Measurements from ENCODE around the gene GRAMD2B. TPM values are rescaled to one million over a fixed set of nuclear protein-coding genes. Genes with fewer than 3 reads are reported as not detected.
A peak's percentile ranks its signal among the peaks of the same experiment; 100 is the strongest.
"Not testable (repeated sequence)": the region's sequence is repeated elsewhere in the genome, so short reads cannot be mapped to it uniquely, and the experiment has no call there.

GRAMD2B gene
- 10 to 100 TPM in 1 of 2 experiments, 1 to 10 TPM in 1; 8.4 to 10.4 TPM for total RNA-seq
- polyA plus RNA-seq = 7.0 TPM

GRCh38 chr5:126422994-126423788 lies at the start of gene GRAMD2B:
Gene GRAMD2B, plus strand, starts transcription at chr5:126423409. Its CDS starts 198 bp downstream, at chr5:126423607.
- peaks cover 30 to 41% (median 32%) of the 10 kb centered on the region in 3 donors for H3K4me1 Mint-ChIP-seq
- H3K9me3 ChIP-seq (ENCODE audit: low read length) = no peaks in the 10 kb centered on the region
- no peaks in the 10 kb centered on the region for H3K27me3 ChIP-seq (ENCODE audit: insufficient read depth, low read length, poor library complexity, severe bottlenecking)
- H3K27ac Mint-ChIP-seq = peak within 1 kb of the TSS; percentile 92 to 98 (median 94)
- peak; percentile 55 to 78 (median 74) for DNase-seq
- no peaks in the 10 kb centered on the region for H3K36me3 ChIP-seq (ENCODE audit: insufficient read depth, low read length)
- peak within 1 kb of the TSS; percentile 81 for H3K27ac ChIP-seq (ENCODE audit: low read depth, low read length)
- H3K36me3 Mint-ChIP-seq = peaks cover 0 to 9% (median 3%) of the 10 kb centered on the region in 3 donors
- ChIA-PET CTCF (interaction anchor here (1.1 to 1.4 kb wide), 4 partner anchors 25 to 72 kb away, joined by 3 to 5 read pairs (median 4); no protein-coding TSS in a partner anchor), POLR2A (interaction anchor here (1.1 to 1.9 kb wide), 3 partner anchors 26 to 354 kb away, joined by 3 to 14 read pairs (median 4); partner anchors contain the start of gene LMNB1)
- no peaks in the 10 kb centered on the region for H3K27me3 Mint-ChIP-seq
- peak within 1 kb of the TSS; percentile 85 for H3K4me3 ChIP-seq (ENCODE audit: low read length)
- peaks cover 14% of the 10 kb centered on the region for H3K4me1 ChIP-seq (ENCODE audit: insufficient read depth, low read length)
- H3K9me3 Mint-ChIP-seq = peaks cover 0 to 2% (median 0%) of the 10 kb centered on the region in 5 donors
- peak within 1 kb of the TSS; percentile 90 to 99 (median 92) for H3K4me3 Mint-ChIP-seq

GRCh38 chr5:126374109-126374416 lies 49.1 kb upstream of the GRAMD2B start:
- Histone ChIP-seq H3K9me3 (ENCODE audit: low read length) (no peaks in the 10 kb centered on the region), H3K27me3 (ENCODE audit: insufficient read depth, low read length, poor library complexity, severe bottlenecking) (no peaks in the 10 kb centered on the region), H3K4me3 (ENCODE audit: low read length) (no peak overlapping the region), H3K36me3 (ENCODE audit: insufficient read depth, low read length) (no peaks in the 10 kb centered on the region), H3K27ac (ENCODE audit: low read depth, low read length) (no peak overlapping the region), H3K4me1 (ENCODE audit: insufficient read depth, low read length) (peaks cover 15% of the 10 kb centered on the region)
- Mint-ChIP-seq H3K27ac (peak overlapping the region; percentile 54 to 98 (median 76)), H3K27me3 (no peaks in the 10 kb centered on the region), H3K4me3 (peak overlapping the region in 6 of 7 donors; percentile 1 to 57 (median 17)), H3K4me1 (peaks cover 16 to 20% (median 20%) of the 10 kb centered on the region in 3 donors), H3K9me3 (no peaks in the 10 kb centered on the region), H3K36me3 (no peaks in the 10 kb centered on the region)
- DNase-seq = no peak
- ChIA-PET POLR2A (no interaction called here), CTCF (no interaction called here)

GRCh38 chr5:126376443-126376842 lies 46.8 kb upstream of the GRAMD2B start:
- H3K4me3 ChIP-seq (ENCODE audit: low read length) = no peak overlapping the region
- H3K27me3 Mint-ChIP-seq = no peaks in the 10 kb centered on the region
- peak overlapping the region in 2 of 8 donors; percentile 15 to 61 for H3K27ac Mint-ChIP-seq
- ChIA-PET CTCF (no interaction called here), POLR2A (no interaction called here)
- H3K27ac ChIP-seq (ENCODE audit: low read depth, low read length) = no peak overlapping the region
- no peaks in the 10 kb centered on the region for H3K36me3 ChIP-seq (ENCODE audit: insufficient read depth, low read length)
- H3K9me3 Mint-ChIP-seq = peaks cover 0 to 5% (median 0%) of the 10 kb centered on the region in 5 donors
- H3K4me1 Mint-ChIP-seq = peaks cover 16 to 20% (median 19%) of the 10 kb centered on the region in 3 donors
- DNase-seq = no peak
- H3K4me3 Mint-ChIP-seq = no peak overlapping the region
- peaks cover 0 to 7% (median 0%) of the 10 kb centered on the region in 3 donors for H3K36me3 Mint-ChIP-seq
- H3K9me3 ChIP-seq (ENCODE audit: low read length) = no peaks in the 10 kb centered on the region
- H3K27me3 ChIP-seq (ENCODE audit: insufficient read depth, low read length, poor library complexity, severe bottlenecking) = no peaks in the 10 kb centered on the region
- peaks cover 15% of the 10 kb centered on the region for H3K4me1 ChIP-seq (ENCODE audit: insufficient read depth, low read length)

GRCh38 chr5:126377424-126377823 lies 45.8 kb upstream of the GRAMD2B start:
- H3K4me3 ChIP-seq (ENCODE audit: low read length) = no peak overlapping the region
- Mint-ChIP-seq H3K4me1 (peaks cover 16 to 20% (median 19%) of the 10 kb centered on the region in 3 donors), H3K27ac (peak overlapping the region in 1 of 8 donors; percentile 48), H3K27me3 (peaks cover 0 to 1% of the 10 kb centered on the region in 2 donors), H3K36me3 (peaks cover 0 to 14% (median 0%) of the 10 kb centered on the region in 3 donors), H3K4me3 (no peak overlapping the region), H3K9me3 (peaks cover 0 to 10% (median 3%) of the 10 kb centered on the region in 5 donors)
- no peak overlapping the region for H3K27ac ChIP-seq (ENCODE audit: low read depth, low read length)
- H3K36me3 ChIP-seq (ENCODE audit: insufficient read depth, low read length) = no peaks in the 10 kb centered on the region
- DNase-seq = no peak
- peaks cover 15% of the 10 kb centered on the region for H3K4me1 ChIP-seq (ENCODE audit: insufficient read depth, low read length)
- no peaks in the 10 kb centered on the region for H3K9me3 ChIP-seq (ENCODE audit: low read length)
- no peaks in the 10 kb centered on the region for H3K27me3 ChIP-seq (ENCODE audit: insufficient read depth, low read length, poor library complexity, severe bottlenecking)
- ChIA-PET CTCF (no interaction called here), POLR2A (no interaction called here)

- H3K27me3 ChIP-seq (ENCODE audit: insufficient read depth, low read length, poor library complexity, severe bottlenecking); H3K36me3 ChIP-seq (ENCODE audit: insufficient read depth, low read length); H3K27ac Mint-ChIP-seq; H3K9me3 ChIP-seq (ENCODE audit: low read length); H3K4me1 ChIP-seq (ENCODE audit: insufficient read depth, low read length); H3K4me3 Mint-ChIP-seq; POLR2A ChIA-PET; H3K27ac ChIP-seq (ENCODE audit: low read depth, low read length); H3K4me1 Mint-ChIP-seq; CTCF ChIA-PET; DNase-seq; H3K4me3 ChIP-seq (ENCODE audit: low read length): not testable (repeated sequence)
- peaks cover 0 to 13% (median 5%) of the 10 kb centered on the region in 5 donors for H3K9me3 Mint-ChIP-seq
- peaks cover 0 to 18% (median 0%) of the 10 kb centered on the region in 3 donors for H3K36me3 Mint-ChIP-seq
- peaks cover 2 to 10% of the 10 kb centered on the region in 2 donors for H3K27me3 Mint-ChIP-seq
Observed at GRCh38 chr5:126380316-126380715, 42.9 kb upstream of the GRAMD2B start.

- no peaks in the 10 kb centered on the region for H3K36me3 ChIP-seq (ENCODE audit: insufficient read depth, low read length)
- H3K27ac ChIP-seq (ENCODE audit: low read depth, low read length) = no peak overlapping the region
- Mint-ChIP-seq H3K36me3 (peaks cover 0 to 18% (median 0%) of the 10 kb centered on the region in 3 donors), H3K9me3 (peaks cover 0 to 13% (median 5%) of the 10 kb centered on the region in 5 donors), H3K4me1 (no peaks in the 10 kb centered on the region), H3K27me3 (peaks cover 6 to 20% of the 10 kb centered on the region in 2 donors), H3K4me3 (no peak overlapping the region), H3K27ac (no peak overlapping the region)
- POLR2A ChIA-PET = no interaction called here
- CTCF ChIA-PET = no interaction called here
- DNase-seq = no peak
- H3K4me1 ChIP-seq (ENCODE audit: insufficient read depth, low read length) = no peaks in the 10 kb centered on the region
- H3K27me3 ChIP-seq (ENCODE audit: insufficient read depth, low read length, poor library complexity, severe bottlenecking) = no peaks in the 10 kb centered on the region
- H3K4me3 ChIP-seq (ENCODE audit: low read length) = no peak overlapping the region
- no peaks in the 10 kb centered on the region for H3K9me3 ChIP-seq (ENCODE audit: low read length)
Observed at GRCh38 chr5:126383246-126383645, 40.0 kb upstream of the GRAMD2B start.

GRCh38 chr5:126383776-126384175 lies 39.4 kb upstream of the GRAMD2B start:
- Histone ChIP-seq H3K36me3 (ENCODE audit: insufficient read depth, low read length) (no peaks in the 10 kb centered on the region), H3K27me3 (ENCODE audit: insufficient read depth, low read length, poor library complexity, severe bottlenecking) (no peaks in the 10 kb centered on the region), H3K9me3 (ENCODE audit: low read length) (no peaks in the 10 kb centered on the region), H3K27ac (ENCODE audit: low read depth, low read length) (no peak overlapping the region), H3K4me3 (ENCODE audit: low read length) (no peak overlapping the region), H3K4me1 (ENCODE audit: insufficient read depth, low read length) (no peaks in the 10 kb centered on the region)
- no peak for DNase-seq
- ChIA-PET POLR2A (no interaction called here), CTCF (no interaction called here)
- H3K36me3 Mint-ChIP-seq = peaks cover 0 to 18% (median 0%) of the 10 kb centered on the region in 3 donors
- H3K9me3 Mint-ChIP-seq = peaks cover 0 to 13% (median 5%) of the 10 kb centered on the region in 5 donors
- peaks cover 6 to 20% of the 10 kb centered on the region in 2 donors for H3K27me3 Mint-ChIP-seq
- H3K27ac Mint-ChIP-seq = no peak overlapping the region
- H3K4me3 Mint-ChIP-seq = no peak overlapping the region
- H3K4me1 Mint-ChIP-seq = no peaks in the 10 kb centered on the region

GRCh38 chr5:126384985-126385384 lies 38.2 kb upstream of the GRAMD2B start:
- Mint-ChIP-seq H3K9me3 (peaks cover 0 to 13% (median 5%) of the 10 kb centered on the region in 5 donors), H3K27ac (no peak overlapping the region), H3K36me3 (peaks cover 0 to 18% (median 0%) of the 10 kb centered on the region in 3 donors), H3K4me3 (peak overlapping the region in 1 of 7 donors; percentile 36), H3K27me3 (peaks cover 6 to 20% of the 10 kb centered on the region in 2 donors), H3K4me1 (no peaks in the 10 kb centered on the region)
- ChIA-PET POLR2A (no interaction called here), CTCF (no interaction called here)
- H3K9me3 ChIP-seq (ENCODE audit: low read length) = no peaks in the 10 kb centered on the region
- H3K4me1 ChIP-seq (ENCODE audit: insufficient read depth, low read length) = no peaks in the 10 kb centered on the region
- no peak overlapping the region for H3K4me3 ChIP-seq (ENCODE audit: low read length)
- no peaks in the 10 kb centered on the region for H3K36me3 ChIP-seq (ENCODE audit: insufficient read depth, low read length)
- no peak for DNase-seq
- no peaks in the 10 kb centered on the region for H3K27me3 ChIP-seq (ENCODE audit: insufficient read depth, low read length, poor library complexity, severe bottlenecking)
- H3K27ac ChIP-seq (ENCODE audit: low read depth, low read length) = no peak overlapping the region
